WI38 (cell line): ENCODE results near the gene DVL3.

Source experiments
- H3K4me3 ChIP-seq: 2 replicates; pipeline ENCODE4 v1.5.1; 2011; ENCODE audit warnings: low read depth, mild to moderate bottlenecking, control low read depth, low read length
- TF ChIP-seq, protein P1 (sequence below): IDR thresholded peaks from 2 replicates; pipeline ENCODE4 v1.5.1; 2012; ENCODE audit warnings: low read depth, mild to moderate bottlenecking, control low read depth, low read length

Gene DVL3

GRCh38 chr3:184176377-184177330 is 21.5 kb downstream of the DVL3 start:
- H3K4me3 ChIP-seq: peak overlapping the region; percentile 98
- TF ChIP-seq, protein P1, sequence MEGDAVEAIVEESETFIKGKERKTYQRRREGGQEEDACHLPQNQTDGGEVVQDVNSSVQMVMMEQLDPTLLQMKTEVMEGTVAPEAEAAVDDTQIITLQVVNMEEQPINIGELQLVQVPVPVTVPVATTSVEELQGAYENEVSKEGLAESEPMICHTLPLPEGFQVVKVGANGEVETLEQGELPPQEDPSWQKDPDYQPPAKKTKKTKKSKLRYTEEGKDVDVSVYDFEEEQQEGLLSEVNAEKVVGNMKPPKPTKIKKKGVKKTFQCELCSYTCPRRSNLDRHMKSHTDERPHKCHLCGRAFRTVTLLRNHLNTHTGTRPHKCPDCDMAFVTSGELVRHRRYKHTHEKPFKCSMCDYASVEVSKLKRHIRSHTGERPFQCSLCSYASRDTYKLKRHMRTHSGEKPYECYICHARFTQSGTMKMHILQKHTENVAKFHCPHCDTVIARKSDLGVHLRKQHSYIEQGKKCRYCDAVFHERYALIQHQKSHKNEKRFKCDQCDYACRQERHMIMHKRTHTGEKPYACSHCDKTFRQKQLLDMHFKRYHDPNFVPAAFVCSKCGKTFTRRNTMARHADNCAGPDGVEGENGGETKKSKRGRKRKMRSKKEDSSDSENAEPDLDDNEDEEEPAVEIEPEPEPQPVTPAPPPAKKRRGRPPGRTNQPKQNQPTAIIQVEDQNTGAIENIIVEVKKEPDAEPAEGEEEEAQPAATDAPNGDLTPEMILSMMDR: 0 out of 2 replicates have a peak, but pooled peaks have one; percentile 4

GRCh38 chr3:184177331-184177731 is 22.2 kb downstream of the DVL3 start:
- TF ChIP-seq, protein P1: no peak
- peak overlapping the region; percentile 98 for H3K4me3 ChIP-seq

DNA sequence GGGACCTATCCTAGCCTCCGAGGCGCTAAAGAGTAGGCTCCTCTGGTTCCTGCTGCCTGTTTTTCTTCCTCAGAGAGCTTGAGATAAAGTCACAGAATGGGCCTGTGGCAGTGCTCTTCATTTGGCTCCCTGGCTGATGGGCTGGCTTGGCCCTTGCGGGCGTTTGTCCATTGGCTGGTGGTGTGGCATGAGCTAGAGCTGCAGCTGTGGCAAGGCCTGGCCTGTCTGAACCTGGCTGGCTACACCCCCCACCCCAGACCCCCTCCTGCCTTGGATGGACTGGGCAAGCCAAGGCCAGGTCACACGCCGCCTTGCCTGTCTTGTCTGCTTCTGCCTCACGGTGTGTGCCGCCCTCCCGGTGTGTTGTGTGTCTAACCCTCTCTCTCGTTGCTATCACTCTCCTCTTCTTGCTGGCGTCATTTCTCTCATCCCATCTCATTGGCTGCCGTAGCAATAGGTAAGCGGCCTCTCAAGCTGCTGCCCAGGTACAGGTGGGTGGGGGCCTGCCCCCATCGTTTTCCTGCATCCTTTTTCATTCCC is 22.7 kb downstream of the DVL3 start:
- H3K4me3 ChIP-seq: peak overlapping the region; percentile 98
- TF ChIP-seq, protein P1: no peak

DNA sequence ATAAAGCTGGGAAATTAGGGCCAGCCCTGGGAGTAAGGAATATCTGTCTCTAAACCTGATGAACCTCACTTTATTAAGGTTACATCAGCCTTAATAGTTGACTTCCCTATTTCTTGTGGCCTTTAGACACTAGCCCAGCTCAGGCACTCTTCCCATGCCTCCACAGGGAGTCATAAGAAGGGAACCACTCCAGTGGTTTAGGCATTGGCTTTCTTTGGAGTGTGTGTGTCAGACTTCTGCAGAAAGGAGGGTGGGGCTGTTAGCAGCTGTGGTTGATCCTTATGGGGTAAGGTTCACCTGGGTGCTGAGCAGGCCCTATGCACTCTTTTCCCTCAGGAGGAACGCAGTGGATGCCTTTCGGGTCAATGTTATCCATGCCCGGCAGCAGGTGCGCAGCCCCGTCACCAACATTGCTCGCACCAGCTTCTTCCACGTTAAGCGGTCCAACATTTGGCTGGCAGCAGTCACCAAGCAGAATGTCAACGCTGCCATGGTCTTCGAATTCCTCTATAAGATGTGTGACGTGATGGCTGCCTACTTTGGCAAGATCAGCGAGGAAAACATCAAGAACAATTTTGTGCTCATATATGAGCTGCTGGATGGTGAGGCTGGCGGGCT is 23.5 kb downstream of the DVL3 start:
- TF ChIP-seq, protein P1: no peak
- no peak overlapping the region for H3K4me3 ChIP-seq

- TF ChIP-seq, protein P1: no peak
- no peak overlapping the region for H3K4me3 ChIP-seq
These were observed 25.0 kb downstream of the DVL3 start for GRCh38 chr3:184180165-184180564.

GRCh38 chr3:184181596-184181995 is 26.4 kb downstream of the DVL3 start:
- H3K4me3 ChIP-seq: no peak overlapping the region
- TF ChIP-seq, protein P1: no peak
